ENCODE measurements around the gene ATP2B1.
A peak's percentile ranks its signal among the peaks of the same experiment; 100 is the strongest.
"Not testable (repeated sequence)": the region's sequence is repeated elsewhere in the genome, so short reads cannot be mapped to it uniquely, and the experiment has no call there.

ATP2B1 gene

GRCh38 chr12:89710873-89711750 lies 2.5 kb upstream of the ATP2B1 start:
- no peak for DNase-seq

- DNase-seq: peak; percentile 28
Observed at GRCh38 chr12:89709995-89710872, 1.6 kb upstream of the ATP2B1 start.

DNA sequence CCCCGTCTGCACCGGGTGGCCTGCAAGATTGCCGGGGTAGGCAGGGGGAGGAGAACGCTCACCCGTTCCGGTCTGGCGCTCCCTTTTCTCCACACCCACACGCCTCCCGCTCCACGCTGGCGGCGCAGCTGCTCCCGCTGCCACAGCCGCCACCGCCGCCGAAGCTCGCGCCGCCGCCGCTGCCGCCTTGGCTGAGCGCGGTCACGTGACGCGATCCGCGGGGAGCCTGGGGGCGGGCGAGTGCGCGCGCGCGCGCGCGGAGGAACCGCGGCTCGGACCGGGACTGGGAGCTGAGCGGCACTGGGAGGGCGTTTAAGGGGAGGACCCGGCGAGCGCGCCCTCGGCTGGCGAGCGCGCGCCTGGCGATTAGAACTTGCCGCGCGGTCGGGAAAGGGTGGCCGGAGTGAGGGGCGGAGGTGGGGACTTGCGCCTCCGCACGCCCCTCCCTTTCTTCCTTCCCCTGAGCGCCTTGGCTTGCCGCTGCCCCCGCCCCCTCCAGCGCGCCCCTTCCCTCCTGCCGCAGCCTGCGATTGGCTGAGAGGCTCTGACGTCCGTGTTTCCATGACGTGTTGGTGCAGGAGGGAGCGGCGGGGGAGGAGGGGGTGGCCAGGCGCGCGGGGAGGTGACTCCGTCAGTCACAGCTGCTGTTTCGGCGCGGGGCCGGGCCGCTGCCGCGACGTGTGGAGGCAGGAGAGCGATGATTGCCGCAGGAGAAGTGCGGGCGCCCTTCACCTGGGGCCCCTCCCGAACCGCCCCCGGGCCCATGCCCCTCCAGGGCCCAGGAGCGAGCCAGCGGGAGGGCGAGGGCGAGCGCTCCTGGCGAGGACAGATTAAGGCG lies 738 bp upstream of the ATP2B1 start:
- DNase-seq: peak; percentile 98

- peak; percentile 34 for DNase-seq
Observed at GRCh38 chr12:89707703-89708564, 704 bp downstream of the ATP2B1 start.

GRCh38 chr12:89706986-89707702 lies 1.5 kb downstream of the ATP2B1 start:
- DNase-seq: no peak

DNA sequence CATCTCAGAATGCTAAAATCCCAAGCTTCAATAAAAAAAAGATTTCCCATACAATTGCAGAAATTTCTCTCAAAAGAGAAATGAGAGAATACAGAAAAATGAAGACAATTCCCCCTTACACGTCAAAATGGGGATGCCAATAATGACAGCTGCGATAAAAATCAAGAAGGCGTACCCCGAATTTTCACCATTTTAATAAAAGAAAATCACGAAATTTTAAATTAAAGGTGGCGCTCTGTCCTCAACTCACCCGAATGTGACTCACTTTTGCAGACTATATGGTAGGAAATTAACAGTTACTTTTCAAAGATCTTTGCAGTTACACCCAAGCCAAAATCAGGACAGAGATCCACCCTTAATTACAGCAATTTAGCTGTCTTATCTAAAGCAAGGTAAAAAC lies 2.1 kb downstream of the ATP2B1 start:
- no peak for DNase-seq

GRCh38 chr12:89704457-89704856 lies 4.2 kb downstream of the ATP2B1 start:
- no peak for DNase-seq

GRCh38 chr12:89703768-89704167 lies 4.9 kb downstream of the ATP2B1 start:
- no peak for DNase-seq

DNA sequence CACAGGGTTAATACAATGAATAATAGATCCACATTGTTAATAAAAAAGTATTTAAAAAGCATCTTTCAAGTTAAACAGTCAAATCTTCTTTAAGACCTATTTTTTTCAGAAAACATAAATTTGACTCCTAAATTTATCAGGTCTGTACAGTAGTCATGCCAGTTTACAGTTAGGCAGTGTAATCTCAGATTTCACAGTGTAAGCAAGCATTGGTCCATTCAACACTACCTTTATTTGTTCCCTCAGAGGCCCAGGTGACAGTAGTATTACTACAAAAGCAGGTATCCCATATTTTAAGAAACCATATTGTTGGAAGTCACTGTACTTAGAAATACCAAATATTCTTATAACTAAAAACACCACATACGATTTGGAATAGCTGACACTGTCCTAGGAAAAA lies 6.1 kb downstream of the ATP2B1 start:
- no peak for DNase-seq

DNA sequence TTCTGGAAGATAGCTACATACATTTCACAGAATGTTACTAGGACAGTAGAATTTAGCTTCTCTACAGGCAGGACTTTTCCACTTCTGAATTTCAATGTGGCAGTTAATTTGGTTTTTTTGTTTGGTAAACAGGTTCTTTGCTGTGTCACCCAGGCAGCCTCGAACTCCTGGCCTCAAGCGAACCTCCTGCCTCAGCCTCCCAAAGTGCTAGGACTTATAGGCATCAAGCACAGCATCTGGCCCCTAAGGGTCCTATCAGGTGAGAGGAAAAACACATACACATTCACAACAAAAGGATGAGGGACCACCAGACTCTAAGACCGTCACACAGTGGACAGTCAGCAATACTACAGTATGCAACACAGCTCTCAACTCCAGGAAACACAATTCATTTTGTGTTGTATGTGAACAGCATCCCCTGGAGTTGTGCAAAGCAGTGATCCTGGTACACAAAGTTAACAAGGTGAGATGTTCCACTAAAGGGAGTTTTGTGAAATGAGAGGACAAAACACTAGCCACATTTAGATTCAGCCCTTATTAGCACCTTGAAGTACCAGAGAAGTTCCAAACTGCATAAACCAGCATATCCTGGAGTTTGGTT lies 6.9 kb downstream of the ATP2B1 start:
- DNase-seq: no peak

DNA sequence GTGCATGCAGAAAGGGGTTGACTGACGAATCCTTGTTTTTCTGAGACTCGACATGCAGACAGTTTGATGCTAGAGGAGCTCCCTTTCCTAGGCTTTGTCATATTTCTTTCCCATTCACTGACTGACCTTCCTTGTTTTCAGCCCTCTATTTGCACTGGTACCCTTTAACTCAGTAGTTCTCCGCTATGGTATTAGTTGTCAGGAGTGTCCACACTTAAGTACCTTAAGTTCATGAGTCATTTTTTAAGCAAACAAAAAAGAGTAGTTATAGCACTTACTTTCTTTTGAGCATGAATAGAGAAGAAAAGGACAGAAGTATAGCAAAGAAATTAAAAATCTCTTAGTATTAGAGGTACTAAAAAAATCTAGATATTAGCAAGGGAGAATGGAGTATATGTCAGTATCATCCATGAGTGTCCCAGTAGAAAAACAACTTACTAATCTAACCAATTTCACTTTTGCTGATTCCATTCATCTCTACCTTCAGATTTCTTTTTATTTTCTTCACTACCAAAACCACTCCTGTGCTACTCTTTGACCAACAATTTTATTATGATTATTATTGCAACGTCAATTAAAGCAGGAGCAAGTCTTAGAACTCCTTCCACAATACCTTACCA lies 8.3 kb downstream of the ATP2B1 start:
- DNase-seq: no peak

DNA sequence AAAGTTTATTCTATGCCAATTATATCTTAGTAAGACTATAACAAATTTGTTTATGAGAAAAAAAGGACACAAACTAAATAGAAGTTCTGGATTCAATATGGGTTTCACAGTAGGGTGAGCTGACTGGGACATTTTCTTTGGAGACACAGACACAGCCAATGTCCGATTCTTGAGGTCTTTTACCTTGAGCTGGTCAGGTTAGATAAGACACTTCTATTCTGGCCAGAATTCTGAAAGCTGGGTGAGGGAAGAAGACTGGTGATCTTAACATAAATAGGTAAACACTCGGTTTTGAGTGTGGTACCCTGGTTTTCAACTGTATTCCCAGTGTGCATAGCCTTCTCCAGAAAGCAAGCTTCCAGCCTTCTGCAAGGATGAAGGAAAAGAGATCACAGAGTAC lies 10.0 kb downstream of the ATP2B1 start:
- DNase-seq: no peak

- DNase-seq: not testable (repeated sequence)
Observed at GRCh38 chr12:89697728-89698127, 10.9 kb downstream of the ATP2B1 start.

- no peak for DNase-seq
Observed at GRCh38 chr12:89697296-89697695, 11.3 kb downstream of the ATP2B1 start.

DNA sequence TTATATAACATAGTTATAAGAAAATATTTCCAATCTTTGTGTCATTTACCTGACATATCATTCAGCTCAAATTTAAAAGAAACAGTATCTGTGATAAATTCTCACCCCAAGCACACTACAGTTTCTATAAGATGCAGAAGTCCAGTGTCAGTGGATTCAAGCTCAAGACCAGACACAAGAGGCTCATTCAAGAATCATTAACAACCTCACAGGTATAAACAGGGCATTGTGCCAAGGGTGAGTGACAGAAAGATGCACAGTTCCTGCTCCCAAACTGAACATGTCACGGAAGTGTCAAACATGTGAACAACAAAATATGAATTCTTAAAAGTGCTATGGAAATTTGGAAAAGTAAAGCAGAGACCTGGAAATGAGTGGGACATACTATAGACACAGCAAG lies 12.8 kb downstream of the ATP2B1 start:
- DNase-seq: no peak

GRCh38 chr12:89695100-89695499 lies 13.5 kb downstream of the ATP2B1 start:
- no peak for DNase-seq

GRCh38 chr12:89694542-89694941 lies 14.1 kb downstream of the ATP2B1 start:
- DNase-seq: no peak

DNA sequence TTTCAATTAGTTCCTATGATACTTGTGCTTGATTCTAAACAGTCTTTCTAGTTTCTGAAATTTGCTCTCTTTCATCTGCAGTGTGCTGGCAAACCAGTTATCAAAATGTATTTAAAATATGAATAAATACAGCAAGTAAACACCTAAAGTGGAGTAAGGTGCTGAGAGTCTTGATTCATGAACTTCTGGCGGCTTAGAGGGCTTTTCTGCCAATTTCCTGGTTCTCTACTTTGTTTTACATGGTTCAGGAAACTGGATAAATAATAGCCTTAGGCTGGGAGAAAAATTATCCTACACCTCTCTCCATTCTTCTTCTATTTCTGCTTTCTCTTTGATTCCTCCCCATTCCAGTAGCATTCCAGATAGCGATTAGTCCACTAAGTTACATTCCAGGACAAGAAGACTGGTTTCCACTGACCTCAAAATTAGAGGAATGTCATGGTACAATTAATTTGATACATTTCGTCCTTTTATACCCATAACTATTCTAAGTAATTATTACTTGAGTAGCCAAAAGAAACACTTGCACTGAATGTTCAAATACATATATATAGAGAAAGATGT lies 14.9 kb downstream of the ATP2B1 start:
- DNase-seq: no peak

DNA sequence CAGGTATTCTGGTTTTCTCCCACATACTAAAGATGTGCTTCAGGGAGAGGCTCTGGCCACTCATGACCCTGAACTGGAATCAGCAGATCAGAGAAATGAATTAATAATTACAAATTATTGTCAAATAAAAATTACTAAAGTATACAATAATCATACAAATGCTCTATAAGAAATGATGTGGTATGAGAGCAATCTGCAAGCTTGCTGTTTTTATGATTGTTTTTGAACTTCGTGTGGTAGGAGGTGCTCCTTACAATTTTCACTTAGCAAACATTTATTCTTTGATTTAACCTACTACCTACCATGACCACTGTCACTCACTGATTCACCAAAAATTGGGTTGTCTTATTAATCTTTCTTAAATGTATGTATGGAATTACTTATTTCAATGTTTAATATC lies 16.2 kb downstream of the ATP2B1 start:
- DNase-seq: no peak

- DNase-seq: no peak
Observed at GRCh38 chr12:89691659-89692058, 17.0 kb downstream of the ATP2B1 start.

All from hematopoietic multipotent progenitor cell treated with erythropoietin and hydrocortisone succinate and interleukin-3 and kit ligand, for 6 days (in vitro differentiated cells).